Endodermal cell (in vitro differentiated cells): Measurements from ENCODE around the gene ARHGAP32. TPM values are rescaled to one million over a fixed set of nuclear protein-coding genes. Genes with fewer than 3 reads are reported as not detected.
A peak's percentile ranks its signal among the peaks of the same experiment; 100 is the strongest.

ENCODE experiments used
- DNase-seq: peaks from one replicate; pipeline ENCODE4 v3.0.0-alpha.2; 2017
- H3K27ac ChIP-seq: 2 replicates; pipeline ENCODE4 v1.5.1; 2013; ENCODE audit warnings: mild to moderate bottlenecking, low read depth, low read length, moderate library complexity
- H3K27me3 ChIP-seq: 2 replicates; pipeline ENCODE4 v1.6.1; 2013; ENCODE audit warnings: mild to moderate bottlenecking, low read length, moderate library complexity; ENCODE audit not compliant: insufficient read depth, control insufficient read depth, poor library complexity, severe bottlenecking
- H3K36me3 ChIP-seq: 2 replicates; pipeline ENCODE4 v1.7.0; 2013; ENCODE audit warnings: mild to moderate bottlenecking, low read length, moderate library complexity; ENCODE audit not compliant: control insufficient read depth, insufficient read depth
- H3K4me1 ChIP-seq: one replicate; pipeline ENCODE4 v1.7.0; 2013; ENCODE audit warnings: low read length; ENCODE audit not compliant: control insufficient read depth, insufficient read depth
- H3K4me3 ChIP-seq: 2 replicates; pipeline ENCODE4 v1.5.1; 2013; ENCODE audit warnings: mild to moderate bottlenecking, low read length, moderate library complexity
- H3K9ac ChIP-seq: 2 replicates; pipeline ENCODE4 v1.6.1; 2013; ENCODE audit warnings: mild to moderate bottlenecking, low read length, moderate library complexity; ENCODE audit not compliant: poor library complexity, severe bottlenecking; ENCODE audit errors: extremely low read depth
- H3K9me3 ChIP-seq: 2 replicates; pipeline ENCODE4 v1.6.1; 2013; ENCODE audit warnings: mild to moderate bottlenecking, low read length, moderate library complexity; ENCODE audit not compliant: control insufficient read depth
- H3K27ac Mint-ChIP-seq: 2 replicates; pipeline ENCODE4 v1.8.0; 2020; ENCODE audit warnings: mixed read lengths
- H3K27me3 Mint-ChIP-seq: 2 replicates; pipeline ENCODE4 v1.8.0; 2021; ENCODE audit warnings: mild to moderate bottlenecking, mixed read lengths; ENCODE audit not compliant: insufficient read depth
- H3K36me3 Mint-ChIP-seq: 2 replicates; pipeline ENCODE4 v1.8.0; 2020; ENCODE audit warnings: low read depth, mixed read lengths
- H3K4me1 Mint-ChIP-seq: 2 replicates; pipeline ENCODE4 v1.8.0; 2020; ENCODE audit warnings: mixed read lengths
- H3K4me3 Mint-ChIP-seq: 2 replicates; pipeline ENCODE4 v1.8.0; 2020; ENCODE audit warnings: mild to moderate bottlenecking, moderate library complexity, mixed read lengths
- H3K9me3 Mint-ChIP-seq: 2 replicates; pipeline ENCODE4 v1.8.0; 2020; ENCODE audit warnings: mild to moderate bottlenecking, mixed read lengths
- WGBS, 2 experiments: methylation state at CpG; one replicate each; pipeline versions ENCODE4 v1.1.5 to v1.1.7; 2013; ENCODE audit warnings: missing lambda C conversion rate in 2 of 2, mixed read lengths in 1 of 2; ENCODE audit not compliant: insufficient coverage in 1 of 2, insufficient read length in 1 of 2; 5-methylcytosine and 5-hydroxymethylcytosine counted together
- total RNA-seq, 2 donors: library from RNA; stranded (reverse); fragmentation: NEBNext Ultra II Directional in 1 of 2; extraction: Animal tissue kit (Norgen Biotek cat#: 25700) in 1 of 2; gene quantifications; 2 replicates in 1 of 2; 3 replicates in 1 of 2; pipeline ENCODE4 v1.2.1, GENCODE V29; 2021
- TF ChIP-seq, protein P1 (sequence below): fragments of 200-600 bp; sonication (generic); conservative IDR thresholded peaks from 2 replicates; pipeline ENCODE4 v1.5.0; 2021; ENCODE audit warnings: antibody characterized with exemption, mild to moderate bottlenecking

The ARHGAP32 gene
- total RNA-seq, 2 donors from 2014 or later: 36.4 to 65.8 TPM

DNA sequence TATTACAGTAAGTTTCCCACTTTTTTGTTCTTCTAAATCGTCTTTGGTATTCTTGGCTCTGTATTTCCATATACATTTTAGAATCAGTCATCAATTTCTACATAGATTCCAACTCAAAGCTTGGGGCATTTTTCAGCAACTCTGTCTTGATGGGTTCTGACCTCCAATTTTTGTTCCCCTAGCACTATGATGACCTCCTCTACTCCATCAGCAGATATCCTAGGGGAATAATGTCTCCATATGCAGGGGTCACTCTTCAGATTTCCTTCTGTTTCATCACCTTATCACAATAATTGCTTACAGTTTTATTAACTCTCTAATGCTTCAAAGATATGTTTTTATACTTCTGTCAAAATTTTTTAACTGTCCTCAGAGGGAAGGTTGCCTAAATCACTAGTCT, 158.1 kb downstream of the ARHGAP32 start:
- DNase-seq: no peak
- TF ChIP-seq, protein P1, sequence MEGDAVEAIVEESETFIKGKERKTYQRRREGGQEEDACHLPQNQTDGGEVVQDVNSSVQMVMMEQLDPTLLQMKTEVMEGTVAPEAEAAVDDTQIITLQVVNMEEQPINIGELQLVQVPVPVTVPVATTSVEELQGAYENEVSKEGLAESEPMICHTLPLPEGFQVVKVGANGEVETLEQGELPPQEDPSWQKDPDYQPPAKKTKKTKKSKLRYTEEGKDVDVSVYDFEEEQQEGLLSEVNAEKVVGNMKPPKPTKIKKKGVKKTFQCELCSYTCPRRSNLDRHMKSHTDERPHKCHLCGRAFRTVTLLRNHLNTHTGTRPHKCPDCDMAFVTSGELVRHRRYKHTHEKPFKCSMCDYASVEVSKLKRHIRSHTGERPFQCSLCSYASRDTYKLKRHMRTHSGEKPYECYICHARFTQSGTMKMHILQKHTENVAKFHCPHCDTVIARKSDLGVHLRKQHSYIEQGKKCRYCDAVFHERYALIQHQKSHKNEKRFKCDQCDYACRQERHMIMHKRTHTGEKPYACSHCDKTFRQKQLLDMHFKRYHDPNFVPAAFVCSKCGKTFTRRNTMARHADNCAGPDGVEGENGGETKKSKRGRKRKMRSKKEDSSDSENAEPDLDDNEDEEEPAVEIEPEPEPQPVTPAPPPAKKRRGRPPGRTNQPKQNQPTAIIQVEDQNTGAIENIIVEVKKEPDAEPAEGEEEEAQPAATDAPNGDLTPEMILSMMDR: no peak
- Mint-ChIP-seq H3K27ac (no peak overlapping the region), H3K4me1 (no peaks in the 10 kb centered on the region), H3K4me3 (no peak overlapping the region), H3K27me3 (no peaks in the 10 kb centered on the region), H3K9me3 (peaks cover 22% of the 10 kb centered on the region), H3K36me3 (peaks cover 37% of the 10 kb centered on the region)
- H3K4me1 ChIP-seq: no peaks in the 10 kb centered on the region
- H3K4me3 ChIP-seq: no peak overlapping the region
- H3K9ac ChIP-seq: no peak overlapping the region
- H3K36me3 ChIP-seq: peaks cover 21% of the 10 kb centered on the region
- H3K27ac ChIP-seq: no peak overlapping the region
- 87 to 94% methylated on average over 1 of the region's 1 CpG for WGBS, 2 experiments
- H3K27me3 ChIP-seq: no peaks in the 10 kb centered on the region
- H3K9me3 ChIP-seq: peaks cover 23% of the 10 kb centered on the region

GRCh38 chr11:129023968-129024676, 168.0 kb downstream of the ARHGAP32 start:
- Histone ChIP-seq H3K4me3 (no peak overlapping the region), H3K27ac (no peak overlapping the region), H3K4me1 (no peaks in the 10 kb centered on the region), H3K9ac (no peak overlapping the region), H3K36me3 (no peaks in the 10 kb centered on the region), H3K9me3 (no peaks in the 10 kb centered on the region), H3K27me3 (no peaks in the 10 kb centered on the region)
- peaks cover 11% of the 10 kb centered on the region for H3K4me1 Mint-ChIP-seq
- DNase-seq: peak; percentile 89
- H3K4me3 Mint-ChIP-seq: no peak overlapping the region
- no peaks in the 10 kb centered on the region for H3K27me3 Mint-ChIP-seq
- WGBS, 2 experiments: 43 to 67% methylated on average over 1 to 2 of the region's 2 CpGs
- TF ChIP-seq, protein P1: no peak
- peaks cover 3% of the 10 kb centered on the region for H3K36me3 Mint-ChIP-seq
- H3K27ac Mint-ChIP-seq: peak overlapping the region; percentile 76
- H3K9me3 Mint-ChIP-seq: no peaks in the 10 kb centered on the region

- Histone ChIP-seq H3K9ac (no peak overlapping the region), H3K27me3 (no peaks in the 10 kb centered on the region), H3K9me3 (no peaks in the 10 kb centered on the region), H3K36me3 (no peaks in the 10 kb centered on the region), H3K4me3 (no peak overlapping the region), H3K27ac (no peak overlapping the region), H3K4me1 (no peaks in the 10 kb centered on the region)
- Mint-ChIP-seq H3K27ac (no peak overlapping the region), H3K36me3 (no peaks in the 10 kb centered on the region), H3K27me3 (no peaks in the 10 kb centered on the region), H3K4me3 (no peak overlapping the region), H3K4me1 (peaks cover 11% of the 10 kb centered on the region), H3K9me3 (no peaks in the 10 kb centered on the region)
- 100% methylated on average over 1 of the region's 1 CpG; no CpG with 5 or more reads in 1 of the 2 experiments for WGBS, 2 experiments
- no peak for DNase-seq
- TF ChIP-seq, protein P1: no peak
These were observed 170.8 kb downstream of the ARHGAP32 start for GRCh38 chr11:129021295-129021694.
